ENCODE results near the gene MLLT10.

- TF ChIP-seq CTCF (conservative IDR thresholded peaks at IDR 0.05) (no peak), EZH2 (IDR thresholded peaks at IDR 0.05; ENCODE audit: low read depth) (no peak)
These were observed 190.8 kb downstream of the MLLT10 start for GRCh38 chr10:21724687-21725367.

Data from PC-9 (cell line).